Hepatocyte (in vitro differentiated cells): ENCODE data around the gene ZFHX3. TPM values are rescaled to one million over a fixed set of nuclear protein-coding genes. Genes with fewer than 3 reads are reported as not detected.

Source experiments
- DNase-seq: peaks from one replicate; pipeline ENCODE4 v3.0.0-alpha.2; 2016; ENCODE audit warnings: low spot score
- H2AFZ ChIP-seq: fragments of 200-600 bp; sonication (generic); 2 replicates; pipeline ENCODE4 v1.6.0; 2016; ENCODE audit warnings: antibody characterized with exemption, mild to moderate bottlenecking
- H3K27ac ChIP-seq: fragments of 200-600 bp; sonication (generic); 2 replicates; pipeline ENCODE4 v1.5.1; 2016; ENCODE audit warnings: mild to moderate bottlenecking
- H3K27me3 ChIP-seq: fragments of 200-600 bp; sonication (generic); 2 replicates; pipeline ENCODE4 v1.6.1; 2016
- H3K36me3 ChIP-seq: fragments of 200-600 bp; sonication (generic); replicated peaks from 2 replicates; pipeline ENCODE4 v1.5.1; 2016; ENCODE audit warnings: low read depth; ENCODE audit not compliant: insufficient read depth
- H3K4me1 ChIP-seq: fragments of 200-600 bp; sonication (generic); 2 replicates; pipeline ENCODE4 v1.5.1; 2016; ENCODE audit warnings: mild to moderate bottlenecking, moderate library complexity; ENCODE audit not compliant: insufficient read depth
- H3K4me2 ChIP-seq: fragments of 200-600 bp; sonication (generic); 2 replicates; pipeline ENCODE4 v1.6.0; 2016
- H3K4me3 ChIP-seq: fragments of 200-600 bp; sonication (generic); 2 replicates; pipeline ENCODE4 v1.5.1; 2016; ENCODE audit warnings: mild to moderate bottlenecking
- H3K79me2 ChIP-seq: fragments of 200-600 bp; sonication (generic); 2 replicates; pipeline ENCODE4 v1.6.0; 2017; ENCODE audit warnings: mild to moderate bottlenecking
- H3K9me2 ChIP-seq: fragments of 200-600 bp; sonication (generic); replicated peaks from 2 replicates; pipeline ENCODE4 v1.6.0; 2017; ENCODE audit warnings: mild to moderate bottlenecking; ENCODE audit not compliant: insufficient read depth
- H3K9me3 ChIP-seq: fragments of 200-600 bp; sonication (generic); 2 replicates; pipeline ENCODE4 v1.5.1; 2016; ENCODE audit warnings: low read depth, mild to moderate bottlenecking
- H4K20me1 ChIP-seq: fragments of 200-600 bp; sonication (generic); 2 replicates; pipeline ENCODE4 v1.6.0; 2016; ENCODE audit warnings: mild to moderate bottlenecking; ENCODE audit not compliant: insufficient read depth, poor library complexity, severe bottlenecking
- CTCF ChIP-seq: fragments of 200-600 bp; sonication (generic); IDR thresholded peaks from 2 replicates; pipeline ENCODE4 v1.5.1; 2016; ENCODE audit warnings: antibody characterized with exemption, mild to moderate bottlenecking; ENCODE audit not compliant: poor library complexity
- EZH2 ChIP-seq: fragments of 200-600 bp; sonication (generic); IDR thresholded peaks from 2 replicates; pipeline ENCODE4 v1.6.1; 2016; ENCODE audit warnings: antibody characterized with exemption, mild to moderate bottlenecking, borderline replicate concordance
- EZH2phosphoT487 ChIP-seq: fragments of 200-600 bp; sonication (generic); IDR thresholded peaks from one replicate; pipeline ENCODE4 v1.6.1; 2018; ENCODE audit warnings: antibody characterized with exemption, mild to moderate bottlenecking, low read depth, moderate library complexity; ENCODE audit not compliant: unreplicated experiment, severe bottlenecking
- WGBS: methylation state at CpG from one replicate; pipeline ENCODE4 v1.1.6; 2016; ENCODE audit warnings: low lambda C conversion rate; ENCODE audit errors: missing lambda C conversion rate; 5-methylcytosine and 5-hydroxymethylcytosine counted together
- polyA plus RNA-seq: library from polyadenylated mRNA; unstranded; fragments of >200 nt; fragmentation: Nextera tagmentation; extraction: Ambion mirVana; gene quantifications from 2 replicates; pipeline ENCODE4 v1.2.1, GENCODE V29; 2016
- total RNA-seq: library from RNA; depleted of rRNA; stranded (reverse); fragments of >200 nt; gene quantifications from 2 replicates; pipeline ENCODE4 v1.2.3, GENCODE V29; 2014

The ZFHX3 gene
- total and polyA plus RNA-seq, 2 experiments from 2014 or later = 6.4 to 11.6 TPM

DNA sequence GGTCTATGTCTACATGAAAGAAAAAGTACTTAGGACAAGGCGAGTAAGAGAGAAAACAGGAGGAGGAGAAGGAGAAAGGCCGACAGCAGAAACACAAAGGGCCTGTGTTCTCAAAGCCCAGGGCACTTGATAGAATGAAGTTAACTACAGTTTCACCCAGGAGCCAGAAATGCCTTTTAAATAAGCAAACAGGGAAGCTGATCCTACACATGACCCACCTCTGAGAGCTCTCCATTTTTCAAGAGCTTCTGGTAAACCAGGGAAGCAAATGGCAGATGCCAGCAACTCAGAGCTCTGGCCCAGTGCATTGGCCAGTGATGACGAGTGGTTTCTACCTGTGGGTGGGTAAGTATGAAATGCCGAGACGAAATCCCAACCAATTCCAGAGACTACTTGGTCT, 163.4 kb downstream of the ZFHX3 start:
- Histone ChIP-seq H3K27me3 (no peaks in the 10 kb centered on the region), H3K27ac (no peak overlapping the region), H4K20me1 (no peaks in the 10 kb centered on the region), H3K9me3 (no peaks in the 10 kb centered on the region), H3K4me1 (peaks cover 7% of the 10 kb centered on the region), H3K4me2 (no peak overlapping the region), H2AFZ (no peak overlapping the region), H3K36me3 (no peaks in the 10 kb centered on the region), H3K9me2 (no peaks in the 10 kb centered on the region), H3K79me2 (peaks cover 37% of the 10 kb centered on the region), H3K4me3 (no peak overlapping the region)
- WGBS = 88% methylated on average over 5 of the region's 5 CpGs
- no peak for DNase-seq
- TF ChIP-seq CTCF = no peak
- no peak for TF ChIP-seq EZH2
- no peak for TF ChIP-seq EZH2phosphoT487

DNA sequence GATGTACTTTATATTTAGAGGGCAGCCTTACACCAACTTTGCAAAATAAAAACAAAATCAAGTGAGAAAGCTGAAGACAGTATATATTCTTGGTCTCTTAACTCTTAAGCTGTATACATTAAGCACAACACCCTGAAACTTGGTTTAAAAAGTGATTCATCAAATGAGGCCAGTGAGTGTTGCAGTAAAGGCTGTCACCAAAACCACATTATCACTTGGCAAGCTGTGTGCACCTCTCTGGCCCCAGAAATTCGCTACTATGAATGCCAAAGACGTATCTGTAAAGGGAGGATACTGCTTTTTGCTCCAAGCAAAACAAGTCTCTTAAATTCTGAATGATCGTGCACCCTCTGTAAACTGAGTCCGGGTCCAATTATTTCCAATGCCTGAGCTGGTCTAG, 163.9 kb downstream of the ZFHX3 start:
- H2AFZ ChIP-seq = no peak overlapping the region
- H3K4me3 ChIP-seq = no peak overlapping the region
- no peak overlapping the region for H3K4me2 ChIP-seq
- H3K27ac ChIP-seq = no peak overlapping the region
- no peak for TF ChIP-seq EZH2phosphoT487
- TF ChIP-seq EZH2 = no peak
- TF ChIP-seq CTCF = no peak
- WGBS = 90% methylated on average over 4 of the region's 4 CpGs
- H4K20me1 ChIP-seq = no peaks in the 10 kb centered on the region
- no peaks in the 10 kb centered on the region for H3K9me2 ChIP-seq
- no peaks in the 10 kb centered on the region for H3K9me3 ChIP-seq
- peaks cover 37% of the 10 kb centered on the region for H3K79me2 ChIP-seq
- peaks cover 7% of the 10 kb centered on the region for H3K4me1 ChIP-seq
- H3K36me3 ChIP-seq = no peaks in the 10 kb centered on the region
- DNase-seq = no peak
- no peaks in the 10 kb centered on the region for H3K27me3 ChIP-seq

DNA sequence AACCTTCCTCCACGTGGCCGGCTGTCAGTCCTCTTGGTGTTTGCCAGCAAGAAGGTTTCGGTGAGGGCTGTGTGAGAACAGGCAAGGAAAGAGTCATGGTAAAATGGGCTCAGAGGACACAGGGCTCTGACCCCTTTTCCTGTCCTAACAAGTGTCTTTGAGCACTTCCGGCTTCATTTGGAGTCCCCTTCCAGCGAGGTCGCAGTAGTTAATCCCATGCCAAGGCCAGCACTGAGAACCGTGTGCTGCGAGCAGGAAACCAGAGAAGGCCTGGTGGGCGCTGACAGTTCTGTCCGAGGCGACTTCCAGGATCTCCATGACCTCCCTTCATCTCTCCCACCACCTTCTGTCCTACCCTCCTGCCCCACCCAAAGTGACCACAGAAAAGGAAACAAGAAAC, 168.1 kb downstream of the ZFHX3 start:
- WGBS = 94% methylated on average over 11 of the region's 11 CpGs
- no peak overlapping the region for H3K4me2 ChIP-seq
- no peak overlapping the region for H3K27ac ChIP-seq
- no peak for DNase-seq
- H3K9me2 ChIP-seq = no peaks in the 10 kb centered on the region
- no peak overlapping the region for H2AFZ ChIP-seq
- H3K9me3 ChIP-seq = no peaks in the 10 kb centered on the region
- peaks cover 32% of the 10 kb centered on the region for H3K79me2 ChIP-seq
- TF ChIP-seq EZH2phosphoT487 (no peak), EZH2 (no peak), CTCF (no peak)
- no peak overlapping the region for H3K4me3 ChIP-seq
- H3K27me3 ChIP-seq = no peaks in the 10 kb centered on the region
- peaks cover 43% of the 10 kb centered on the region for H3K4me1 ChIP-seq
- H4K20me1 ChIP-seq = no peaks in the 10 kb centered on the region
- H3K36me3 ChIP-seq = no peaks in the 10 kb centered on the region
